Tibial nerve (tissue), 4 donors: ENCODE data around the gene SNAPC2.

ENCODE experiments used
- CTCF ChIP-seq, 5 experiments: fragments of 200-600 bp in 3 of 5; fragments of 450-650 bp in 2 of 5; sonication (generic) in 3 of 5; IDR thresholded peaks; one replicate each; pipeline ENCODE4 v1.5.1; 2016 to 2019; ENCODE audit warnings: antibody characterized with exemption in 5 of 5, mild to moderate bottlenecking in 3 of 5, moderate library complexity in 2 of 5
- EP300 ChIP-seq, 2 donors: sonication (generic); formaldehyde crosslinking; IDR thresholded peaks; one replicate each; pipeline ENCODE4 v1.6.1; 2017; ENCODE audit warnings: antibody characterized with exemption in 2 of 2, mild to moderate bottlenecking in 1 of 2
- POLR2A ChIP-seq, 2 donors: fragments of 450-650 bp; IDR thresholded peaks; one replicate each; pipeline ENCODE4 v1.6.1; 2017; ENCODE audit warnings: antibody characterized with exemption in 2 of 2, mild to moderate bottlenecking in 2 of 2, moderate library complexity in 2 of 2

GRCh38 chr19:7969555-7969939, 49.4 kb downstream of the SNAPC2 start:
- TF ChIP-seq POLR2A (IDR thresholded peaks at IDR 0.05) (no peak), EP300 (IDR thresholded peaks at IDR 0.05) (no peak), CTCF (IDR thresholded peaks at IDR 0.05) (no peak)
